GM19395 (cell line): ENCODE data around the gene TLK2.
"Not testable (repeated sequence)": the region's sequence is repeated elsewhere in the genome, so short reads cannot be mapped to it uniquely, and the experiment has no call there.

Source experiments
- ATAC-seq: cut with Tn5 transposase; IDR thresholded peaks from one replicate; pipeline ENCODE4 v1.9.1; 2021; ENCODE audit warnings: mild to moderate bottlenecking, moderate library complexity; ENCODE audit not compliant: unreplicated experiment

The TLK2 gene

DNA sequence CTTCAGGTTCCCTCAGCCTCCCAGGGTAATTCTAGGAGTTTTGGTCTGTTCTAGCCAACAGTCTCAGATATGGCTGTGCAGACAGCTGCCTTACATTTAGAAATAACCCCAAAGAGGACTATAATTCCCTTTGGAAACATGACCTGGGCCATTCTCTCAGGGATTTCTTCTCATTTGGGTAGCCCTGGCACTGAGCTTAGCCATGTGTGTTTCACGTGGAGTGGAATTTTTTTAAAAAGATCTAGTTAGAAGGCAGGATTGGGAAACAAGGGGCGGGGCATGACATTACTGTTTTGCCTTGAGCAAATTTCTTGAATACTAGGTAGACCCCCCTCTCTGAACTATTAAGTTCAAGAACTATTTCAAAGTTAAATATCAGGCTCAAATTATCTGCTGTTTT, 119.3 kb downstream of the TLK2 start:
- ATAC-seq: no peak

DNA sequence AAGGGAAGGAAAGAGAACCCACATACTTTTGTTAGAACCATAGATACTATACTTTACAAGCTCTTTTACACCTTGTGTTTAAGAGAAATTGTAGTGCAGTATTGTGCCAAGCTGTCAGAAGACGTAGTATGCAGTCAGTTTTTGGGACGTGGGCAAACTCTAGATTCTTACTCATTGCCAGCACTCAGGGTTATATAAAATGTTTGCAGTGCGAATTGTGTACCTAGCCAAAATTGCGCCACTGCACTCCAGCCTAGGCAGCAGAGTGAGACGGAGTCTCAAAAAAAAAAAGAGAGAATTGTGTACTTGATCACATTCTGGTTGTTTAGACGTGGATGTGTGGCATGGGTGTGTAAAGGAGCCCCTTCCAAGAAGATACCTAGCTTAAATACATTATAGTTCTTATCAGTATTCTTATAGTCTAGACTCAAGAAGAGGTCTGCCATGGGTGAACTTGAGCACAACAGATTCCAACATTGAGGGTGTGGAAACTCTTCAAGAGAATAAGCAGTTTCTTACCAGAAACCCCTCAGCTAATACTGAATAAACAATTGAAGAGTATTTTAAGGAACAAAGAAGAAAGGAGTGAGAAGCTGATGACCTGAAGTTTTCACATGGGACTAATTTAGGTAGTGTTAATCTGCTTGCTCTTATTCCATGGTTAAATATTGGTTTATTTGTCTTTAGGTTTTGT, 121.5 kb downstream of the TLK2 start:
- ATAC-seq: no peak

DNA sequence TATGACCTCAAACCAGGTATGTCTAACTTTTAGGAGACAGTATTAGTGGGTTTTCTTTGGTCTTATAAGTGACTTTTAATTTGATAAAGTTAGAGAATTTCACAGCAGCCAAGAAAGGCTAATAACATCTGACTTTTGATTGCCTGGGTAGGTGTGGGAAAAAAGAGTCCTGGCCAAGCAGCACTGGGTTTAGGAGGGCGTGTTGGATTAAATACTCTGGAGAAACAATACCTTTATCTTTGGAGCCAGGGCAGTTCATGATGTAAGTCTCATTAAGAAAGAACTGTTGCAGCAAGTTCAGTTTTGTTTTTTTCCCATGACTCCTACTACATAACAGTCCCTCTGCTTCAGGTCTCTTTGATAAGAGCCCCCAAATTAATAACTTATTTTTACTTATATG, 122.2 kb downstream of the TLK2 start:
- ATAC-seq: no peak

DNA sequence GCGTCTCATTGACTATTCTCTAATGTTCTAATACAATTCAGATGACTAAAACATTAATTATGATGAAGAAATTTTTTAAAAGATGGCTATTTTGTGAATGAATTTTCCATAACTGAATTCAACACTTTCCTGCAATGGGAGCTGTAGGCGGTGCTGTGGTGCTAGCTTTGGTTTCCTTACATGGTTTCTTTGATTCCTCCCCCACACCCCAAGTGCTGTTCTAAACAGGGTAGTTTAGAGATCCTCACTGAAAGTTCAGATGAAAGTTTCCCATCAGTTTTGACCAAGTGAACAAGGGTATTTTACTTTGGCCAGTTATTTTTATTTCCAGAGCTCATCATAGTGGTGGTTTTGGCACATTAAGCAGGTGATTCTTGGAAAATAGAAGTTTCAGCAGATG, 122.8 kb downstream of the TLK2 start:
- no peak for ATAC-seq

DNA sequence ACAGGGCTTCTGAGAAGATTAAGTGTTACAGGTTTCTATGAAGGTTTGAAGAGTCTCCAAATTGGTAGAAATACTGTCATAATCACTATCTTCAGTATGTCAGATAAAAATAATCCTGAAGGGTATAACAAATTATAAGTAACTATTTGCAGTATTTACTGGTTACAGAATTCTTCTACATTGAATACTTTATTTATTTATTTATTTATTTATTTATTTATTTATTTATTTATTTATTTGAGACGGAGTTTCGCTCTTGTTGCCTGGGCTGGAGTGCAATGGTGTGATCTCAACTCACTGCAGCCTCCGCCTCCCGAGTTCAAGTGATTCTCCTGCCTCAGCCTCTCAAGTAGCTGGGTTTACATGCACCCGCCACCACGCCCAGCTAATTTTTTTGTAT, 125.2 kb downstream of the TLK2 start:
- ATAC-seq: not testable (repeated sequence)

DNA sequence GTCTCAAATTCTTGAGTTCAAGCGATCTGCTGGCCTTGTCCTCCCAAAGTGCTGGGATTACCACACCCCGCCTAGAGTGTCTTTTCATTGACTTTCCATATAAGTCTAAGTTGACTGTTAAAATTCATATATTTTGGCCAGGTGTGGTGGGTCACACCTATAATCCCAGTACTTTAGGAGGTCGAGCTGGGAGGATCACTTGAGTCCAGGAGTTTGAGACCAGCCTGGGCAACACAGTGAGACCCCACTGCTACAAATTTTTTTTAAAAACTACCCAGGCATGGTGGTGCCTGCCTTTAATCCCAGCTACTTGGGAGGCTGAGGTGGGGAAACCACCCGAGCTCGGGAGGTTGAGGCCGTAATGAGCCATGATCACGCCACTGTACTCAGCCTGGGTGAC, 127.0 kb downstream of the TLK2 start:
- no peak for ATAC-seq

DNA sequence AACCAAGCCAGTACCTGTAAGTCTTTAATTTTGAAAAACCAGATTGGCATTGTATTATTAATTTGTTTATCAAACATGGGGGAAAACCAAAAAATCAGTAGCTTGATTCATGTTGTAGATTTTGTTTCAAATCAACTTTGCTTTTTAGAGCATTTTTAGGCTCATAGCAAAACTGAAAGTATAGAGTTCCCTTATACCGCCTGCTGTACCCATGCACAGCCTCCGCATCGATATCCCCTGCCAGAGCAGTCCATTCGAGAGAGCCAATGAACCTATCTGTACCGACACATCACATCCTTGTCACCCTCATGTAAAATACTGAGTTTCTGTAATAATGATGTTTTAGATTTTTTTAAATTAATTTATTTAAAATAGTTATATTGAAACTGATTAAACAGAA, 132.7 kb downstream of the TLK2 start:
- peak; percentile 85 for ATAC-seq

DNA sequence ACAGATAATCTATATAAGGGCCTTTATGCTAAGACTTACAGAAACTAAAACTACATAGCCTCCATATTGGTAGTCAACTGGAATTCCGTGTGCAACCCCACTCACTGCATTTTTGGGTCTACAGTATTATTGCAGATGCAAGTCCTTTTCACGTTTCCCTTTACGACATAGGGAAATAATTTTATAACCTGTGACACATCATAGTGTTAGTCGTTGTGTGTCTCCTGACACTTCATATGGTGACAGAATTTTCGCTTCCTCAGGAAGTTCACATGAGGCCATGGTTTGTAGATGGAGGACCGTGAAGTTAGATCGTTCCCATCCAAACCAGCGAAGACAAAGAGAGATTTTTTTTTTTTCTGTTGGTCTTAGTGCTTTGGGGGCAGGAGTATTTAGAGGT, 133.1 kb downstream of the TLK2 start:
- ATAC-seq: peak; percentile 45

DNA sequence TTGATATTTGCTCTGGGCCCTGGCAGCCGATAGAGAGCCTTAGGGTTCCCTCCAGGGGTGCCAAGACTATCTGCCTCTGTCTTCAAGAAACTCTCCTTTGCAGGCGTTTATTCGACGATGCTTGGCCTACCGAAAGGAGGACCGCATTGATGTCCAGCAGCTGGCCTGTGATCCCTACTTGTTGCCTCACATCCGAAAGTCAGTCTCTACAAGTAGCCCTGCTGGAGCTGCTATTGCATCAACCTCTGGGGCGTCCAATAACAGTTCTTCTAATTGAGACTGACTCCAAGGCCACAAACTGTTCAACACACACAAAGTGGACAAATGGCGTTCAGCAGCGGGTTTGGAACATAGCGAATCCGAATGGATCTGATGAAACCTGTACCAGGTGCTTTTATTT, 133.7 kb downstream of the TLK2 start:
- not testable (repeated sequence) for ATAC-seq

DNA sequence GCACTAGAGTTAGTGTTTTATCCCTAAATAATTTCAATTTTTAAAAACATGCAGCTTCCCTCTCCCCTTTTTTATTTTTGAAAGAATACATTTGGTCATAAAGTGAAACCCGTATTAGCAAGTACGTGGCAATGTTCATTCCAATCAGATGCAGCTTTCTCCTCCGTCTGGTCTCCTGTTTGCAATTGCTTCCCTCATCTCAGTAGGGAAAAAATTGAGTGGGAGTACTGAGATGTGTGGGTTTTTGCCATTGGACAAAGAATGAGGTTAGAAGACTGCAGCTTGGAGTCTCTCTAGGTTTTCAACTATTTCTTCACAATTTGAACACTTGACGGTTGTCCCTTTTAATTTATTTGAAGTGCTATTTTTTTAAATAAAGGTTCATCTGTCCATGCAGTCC, 134.5 kb downstream of the TLK2 start:
- not testable (repeated sequence) for ATAC-seq

DNA sequence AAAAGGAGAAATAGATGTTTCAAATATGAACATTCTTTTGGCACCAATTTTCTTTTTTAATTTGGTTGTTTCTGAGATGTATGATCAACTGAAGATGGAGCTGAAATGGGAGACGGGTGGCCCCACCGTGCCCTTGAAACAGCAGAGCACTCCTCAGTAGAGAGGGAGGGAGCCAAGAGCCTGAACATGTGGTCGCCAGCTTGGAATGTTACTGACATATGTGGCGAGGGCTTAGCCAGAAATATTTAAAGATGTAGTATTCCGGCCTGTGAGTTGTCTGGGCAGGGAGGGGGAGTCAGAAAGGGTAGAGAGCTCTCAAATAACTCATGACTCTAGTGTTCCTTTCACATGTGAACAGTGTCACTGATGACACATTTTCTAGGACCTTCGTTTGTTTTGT, 135.5 kb downstream of the TLK2 start:
- ATAC-seq: no peak

DNA sequence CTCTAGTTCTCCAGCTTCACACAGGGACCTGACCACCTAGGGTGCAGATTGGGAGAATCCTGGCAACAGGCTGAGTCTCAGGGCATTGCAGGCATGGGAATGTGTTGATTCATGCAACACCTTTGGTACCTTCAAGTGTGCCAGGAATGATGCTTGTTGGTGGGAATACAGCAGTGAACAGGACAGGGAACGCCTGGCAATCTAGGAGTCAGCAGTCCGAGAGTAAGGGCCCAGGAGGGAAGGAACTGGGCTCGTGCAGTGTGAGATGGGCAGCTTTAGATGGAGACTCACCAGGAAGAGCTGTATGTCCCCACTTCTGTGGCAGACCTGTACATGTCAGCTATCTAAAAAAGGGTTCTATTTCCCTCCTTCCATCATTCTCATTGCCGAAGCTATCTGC, 136.9 kb downstream of the TLK2 start:
- ATAC-seq: no peak

DNA sequence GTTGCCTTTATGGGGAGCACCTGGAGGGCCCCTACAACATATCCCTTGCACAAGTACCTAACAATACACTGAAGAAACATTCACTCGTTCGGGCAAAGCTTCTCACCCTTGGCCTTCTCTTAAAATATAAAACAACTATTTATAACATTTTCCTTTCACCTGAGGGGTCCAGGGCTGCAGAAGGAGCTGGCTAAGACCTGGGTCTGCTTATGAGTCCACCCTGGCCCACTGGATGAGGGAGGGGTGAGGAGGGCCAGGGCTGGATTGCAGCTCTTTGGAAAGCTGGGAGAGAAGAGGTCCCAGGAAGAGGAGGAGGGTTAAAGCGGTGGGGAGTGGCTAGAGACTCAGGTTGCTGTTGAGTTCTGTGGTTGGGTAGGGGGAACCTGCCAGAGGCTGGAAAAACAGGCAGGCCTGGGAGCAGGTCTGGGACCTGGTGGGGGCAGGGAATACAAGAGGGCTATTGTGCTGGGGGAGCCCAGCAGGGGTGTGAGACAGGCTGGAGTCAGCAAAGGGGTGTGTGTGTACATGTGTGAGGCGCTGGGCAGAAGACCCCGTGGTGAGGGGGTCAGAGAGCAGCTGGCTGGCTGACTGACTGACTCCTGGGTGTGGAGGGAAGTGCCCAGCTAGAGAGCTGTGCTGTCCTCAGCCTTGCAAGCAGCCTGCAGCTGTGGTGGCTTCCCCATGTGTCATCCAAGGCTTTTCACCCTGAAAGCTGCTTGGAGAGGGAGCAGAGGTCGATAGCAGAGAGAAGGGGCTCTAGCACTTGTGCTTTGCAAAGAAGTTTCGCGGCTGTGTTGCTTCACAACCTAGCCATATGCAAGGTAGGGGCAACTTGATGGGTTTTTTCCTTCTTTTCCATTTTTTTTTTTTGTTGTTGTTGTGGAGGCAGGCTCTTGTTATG, 138.6 kb downstream of the TLK2 start:
- ATAC-seq: no peak

DNA sequence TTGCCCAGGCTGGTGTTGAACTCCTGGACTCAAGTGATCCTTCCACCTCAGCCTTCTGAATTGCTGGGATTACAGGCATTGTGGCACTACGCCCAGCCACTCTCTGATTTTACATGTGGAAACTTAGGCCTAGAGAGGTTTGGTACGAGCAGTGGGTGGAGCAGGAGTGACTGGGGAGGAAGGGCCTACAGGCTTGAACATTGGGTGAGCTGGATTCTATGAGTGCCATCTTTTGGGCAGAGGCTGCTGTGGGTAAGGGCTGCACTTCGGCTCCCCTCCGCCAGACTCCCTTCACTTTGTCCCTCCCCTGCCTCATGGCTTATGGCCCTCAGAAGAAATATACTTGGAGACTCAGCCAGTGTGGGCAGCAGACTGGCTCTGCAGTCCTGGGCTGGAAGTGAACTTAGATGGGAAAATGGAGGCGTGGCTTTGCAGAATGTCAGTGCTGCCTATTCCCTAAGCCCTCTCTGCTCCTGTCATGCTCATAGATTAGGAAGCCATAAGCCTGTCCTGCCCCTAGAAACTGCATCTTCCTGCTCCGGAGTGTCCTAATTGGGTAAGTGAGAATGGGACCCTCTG, 139.4 kb downstream of the TLK2 start:
- no peak for ATAC-seq

DNA sequence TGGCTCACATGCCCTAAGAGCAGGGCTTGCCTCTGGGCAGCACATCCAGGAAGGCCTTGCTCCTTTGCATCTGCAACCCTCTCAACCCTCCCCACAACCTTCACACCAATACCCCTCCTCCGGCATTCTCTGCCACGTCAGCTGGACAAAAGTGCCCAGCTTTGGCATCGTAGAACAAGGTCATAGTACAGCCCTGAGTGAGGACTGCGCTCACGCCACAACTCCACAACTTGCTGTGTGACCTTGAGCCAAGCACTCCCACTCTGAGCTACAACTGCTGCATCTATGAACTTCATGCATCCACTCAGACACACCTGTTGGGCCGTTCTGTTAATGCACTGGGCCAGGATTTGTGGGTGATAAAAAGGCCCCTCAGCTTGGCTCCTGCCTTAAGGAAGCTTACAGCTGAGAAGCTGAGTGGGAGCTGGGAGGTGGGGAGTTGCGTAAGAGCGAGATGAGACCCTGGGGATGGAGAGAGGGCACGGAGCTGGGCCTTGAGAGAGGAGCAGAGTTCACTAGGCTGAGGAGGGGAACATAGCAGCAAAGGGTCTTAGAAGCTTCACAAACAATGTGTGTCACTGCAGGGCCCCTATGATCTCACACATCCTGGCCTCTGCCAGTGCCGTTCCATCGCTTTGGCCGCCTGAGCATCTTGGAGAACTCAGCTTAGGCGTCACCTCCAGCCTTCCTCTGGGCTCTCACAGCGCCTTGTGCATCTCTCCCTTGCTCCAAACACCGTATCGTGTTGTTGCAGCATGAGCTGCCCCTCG, 140.2 kb downstream of the TLK2 start:
- ATAC-seq: no peak

DNA sequence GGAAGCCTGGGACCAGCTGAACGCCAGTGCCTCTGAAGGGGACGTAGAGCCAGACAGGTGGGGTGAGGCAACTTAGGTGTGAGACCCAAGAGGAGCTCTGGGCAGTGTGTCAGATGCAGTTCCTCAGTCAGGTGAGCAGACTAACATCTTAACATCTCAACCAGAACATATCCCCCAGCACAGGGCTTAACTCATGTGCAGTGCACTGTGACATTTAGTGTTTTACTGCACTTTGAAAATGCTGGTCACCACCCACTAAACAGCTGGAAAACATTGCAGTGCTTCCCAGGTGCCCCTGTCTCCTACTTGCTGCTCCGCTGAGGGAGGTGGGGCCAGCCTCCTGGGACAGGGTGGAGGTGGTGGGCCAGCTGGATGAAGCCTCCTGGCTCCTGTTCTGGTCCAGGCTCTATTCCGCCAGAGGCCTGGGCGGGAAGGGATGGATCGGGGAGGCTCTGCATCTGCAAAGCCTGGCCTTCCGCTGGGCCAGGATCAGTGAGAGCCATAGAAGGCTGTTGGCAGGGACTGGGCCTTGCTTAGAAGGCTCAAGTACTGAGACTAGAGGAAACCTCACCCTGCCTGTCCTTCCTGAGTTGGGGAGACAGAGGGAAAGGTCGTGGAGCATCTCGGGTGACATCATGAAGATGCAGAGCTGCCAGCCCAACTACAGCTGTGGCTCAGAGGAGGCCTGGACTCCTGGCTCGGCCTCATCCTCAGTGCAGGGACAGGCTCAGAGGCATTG, 141.0 kb downstream of the TLK2 start:
- ATAC-seq: no peak

DNA sequence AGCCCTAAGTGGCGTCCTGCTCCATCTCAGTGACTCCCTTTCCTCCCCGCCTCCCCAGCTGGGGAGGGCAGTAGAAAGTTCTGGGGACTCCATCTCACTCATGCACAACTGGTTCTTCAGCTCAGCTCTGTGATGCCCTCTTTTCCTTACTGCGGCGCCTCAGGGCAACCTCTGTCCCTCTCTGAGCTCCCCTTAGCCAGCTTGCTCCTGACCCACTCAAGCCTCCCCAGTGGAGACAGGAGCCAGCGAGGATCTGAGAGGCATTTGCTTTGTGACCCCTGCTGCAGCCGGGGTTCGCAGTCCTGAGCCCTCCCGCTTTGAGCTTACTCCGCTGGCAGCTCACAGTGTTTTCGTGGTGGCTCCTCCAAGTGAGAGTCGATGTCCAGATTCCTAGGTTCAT, 142.6 kb downstream of the TLK2 start:
- no peak for ATAC-seq

DNA sequence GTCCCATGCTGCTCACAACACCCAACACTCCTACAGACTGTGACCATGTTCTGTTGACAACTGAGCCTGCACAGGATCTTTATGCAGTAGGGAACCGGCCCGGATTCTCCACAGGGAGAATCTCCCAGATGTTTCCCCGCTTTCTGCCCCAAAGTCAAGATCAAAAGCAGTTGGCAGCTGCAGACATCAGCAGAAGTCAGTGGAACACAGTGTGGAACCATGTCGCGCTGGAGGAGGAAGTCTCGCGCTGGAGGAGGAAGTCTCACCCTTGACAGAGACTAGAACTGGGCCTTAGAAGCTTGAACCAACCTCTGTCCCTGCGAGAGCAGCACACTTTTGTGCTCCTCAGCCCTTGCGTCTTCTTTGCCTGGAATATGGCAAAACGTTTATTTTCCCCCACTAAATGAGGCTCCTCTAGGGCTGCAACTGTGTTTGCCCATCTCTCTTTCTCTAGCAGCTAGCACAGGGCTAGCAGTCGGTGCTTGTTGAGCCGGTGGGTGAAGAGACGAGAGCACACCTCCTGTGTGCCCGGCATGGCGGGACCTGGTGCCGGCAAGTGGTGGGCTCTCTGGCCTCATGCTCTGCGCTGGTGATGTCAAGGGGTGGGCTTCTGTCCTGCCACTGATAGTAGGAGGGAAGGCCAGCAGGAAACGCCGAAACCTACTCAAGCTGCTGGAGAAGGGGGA, 146.7 kb downstream of the TLK2 start:
- no peak for ATAC-seq

DNA sequence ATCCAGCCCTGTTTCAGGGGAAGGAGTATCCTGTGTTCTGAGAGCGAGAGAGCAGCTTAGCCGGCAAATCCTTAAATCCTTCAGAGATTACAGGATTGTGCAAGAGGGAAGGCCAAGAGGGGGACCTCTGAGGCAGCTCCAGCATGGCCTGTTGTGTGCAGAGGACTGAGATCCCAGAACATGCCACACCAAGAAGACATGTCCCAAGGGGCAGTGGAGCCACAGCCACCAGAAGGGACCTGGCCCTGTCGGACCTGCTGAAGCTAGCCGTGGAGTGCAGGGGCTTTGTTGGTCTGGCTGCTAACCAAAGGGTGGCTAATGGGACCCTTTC, 147.2 kb downstream of the TLK2 start:
- no peak for ATAC-seq

DNA sequence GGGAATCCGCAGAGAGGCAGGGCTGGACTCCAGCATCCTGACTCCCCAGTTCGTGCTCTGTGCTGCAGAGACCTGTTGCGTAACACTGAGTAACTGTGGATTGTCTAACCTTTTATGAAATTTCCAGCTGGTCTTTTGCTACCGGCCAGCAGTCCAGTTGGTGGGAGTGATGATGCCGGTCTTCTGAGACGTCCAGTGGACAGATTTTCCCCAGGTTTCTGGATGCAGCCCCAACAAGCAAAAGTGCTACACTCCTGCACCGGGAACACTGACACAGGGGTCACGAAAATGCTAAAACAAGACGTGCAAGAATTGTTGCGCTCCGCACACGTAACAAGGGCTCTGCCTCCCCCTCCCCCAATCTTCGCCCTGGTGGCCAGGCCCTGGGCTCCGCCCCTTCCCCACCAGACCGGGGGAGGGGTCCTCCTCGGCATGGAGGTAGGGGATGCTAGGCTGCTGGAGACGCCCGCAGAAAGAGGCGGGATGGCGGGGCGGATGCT, 148.1 kb downstream of the TLK2 start:
- ATAC-seq: no peak
